T-helper 1 cell (primary cell): ENCODE results near the gene ZNF438.

Experiments used
- DNase-seq, 5 donors: peaks; one replicate each; pipeline ENCODE4 v3.0.0-alpha.2; 2012 to 2020

Gene ZNF438

DNA sequence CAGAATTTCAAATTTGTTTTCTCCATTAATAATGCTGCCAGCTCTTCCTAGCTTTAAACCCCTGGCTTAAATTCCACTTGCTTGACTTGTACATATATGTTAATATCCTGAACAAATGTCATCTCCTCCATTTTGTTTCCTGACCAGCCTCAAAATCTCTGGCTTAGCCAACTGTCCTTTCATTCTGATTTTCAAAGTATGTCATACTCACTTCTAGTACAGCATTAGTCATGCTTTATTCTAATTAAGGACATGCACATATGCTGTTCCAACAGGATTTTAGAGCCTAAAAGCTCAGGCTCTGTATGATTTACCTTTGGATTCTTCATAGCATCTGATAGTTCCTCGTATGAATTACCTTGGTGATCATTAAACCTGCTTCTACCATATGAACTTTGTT lies 158.3 kb downstream of the ZNF438 start:
- DNase-seq = no peak

DNA sequence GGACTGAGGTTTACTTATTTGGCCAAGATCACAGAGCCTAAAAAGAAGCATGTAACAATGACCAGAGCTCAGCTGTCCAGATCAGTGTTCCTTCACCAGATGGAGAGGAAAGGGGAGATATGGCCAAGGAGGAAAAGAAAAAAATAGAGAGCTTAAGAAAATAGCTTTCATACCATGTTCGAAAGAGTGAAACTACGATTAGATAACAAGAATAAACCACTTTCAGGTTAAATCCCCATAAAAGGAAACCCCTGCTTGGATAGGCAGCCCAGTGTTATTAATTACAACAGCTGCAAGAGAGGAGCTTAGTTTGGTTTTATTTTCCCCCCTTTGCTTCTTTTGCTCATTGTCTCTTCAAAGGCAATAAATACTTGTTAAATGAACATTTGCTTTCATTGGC lies 160.8 kb downstream of the ZNF438 start:
- no peak for DNase-seq

DNA sequence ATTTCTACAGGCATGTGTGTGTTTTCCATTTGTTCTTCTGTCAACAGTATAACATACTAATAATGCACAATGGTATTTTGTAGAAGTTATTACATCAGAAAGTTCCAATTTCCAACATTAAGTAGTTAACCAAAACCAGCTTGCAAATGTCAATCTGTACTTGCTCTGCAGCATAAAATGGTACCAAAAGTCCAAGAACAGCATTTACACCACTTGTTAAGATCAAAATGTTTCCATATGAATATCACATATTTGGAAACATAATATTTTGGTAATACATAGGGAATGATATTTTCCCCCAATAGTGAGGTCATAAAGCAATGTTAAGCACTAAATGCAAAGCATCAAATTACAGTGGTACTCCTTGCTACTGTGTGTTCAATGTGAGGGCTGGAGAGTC lies 162.1 kb downstream of the ZNF438 start:
- no peak for DNase-seq

DNA sequence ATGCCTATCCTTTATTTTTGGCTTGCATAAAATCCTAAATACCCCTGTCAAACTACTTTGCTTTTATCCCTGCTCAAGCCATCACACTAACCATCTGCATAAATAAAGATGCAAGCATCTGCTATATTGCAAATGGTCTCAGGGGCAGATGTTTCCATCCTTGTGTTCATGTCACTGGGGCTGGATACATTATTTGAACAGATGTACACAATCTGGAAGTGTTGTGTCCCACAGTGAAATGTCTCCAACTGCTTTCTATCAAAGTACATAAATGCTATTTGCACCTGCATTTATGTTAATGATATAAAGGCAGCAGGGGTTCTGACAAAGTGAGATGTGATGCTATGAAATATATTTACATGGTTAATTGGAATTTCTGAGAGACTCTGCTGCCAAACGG lies 163.1 kb downstream of the ZNF438 start:
- DNase-seq = no peak

DNA sequence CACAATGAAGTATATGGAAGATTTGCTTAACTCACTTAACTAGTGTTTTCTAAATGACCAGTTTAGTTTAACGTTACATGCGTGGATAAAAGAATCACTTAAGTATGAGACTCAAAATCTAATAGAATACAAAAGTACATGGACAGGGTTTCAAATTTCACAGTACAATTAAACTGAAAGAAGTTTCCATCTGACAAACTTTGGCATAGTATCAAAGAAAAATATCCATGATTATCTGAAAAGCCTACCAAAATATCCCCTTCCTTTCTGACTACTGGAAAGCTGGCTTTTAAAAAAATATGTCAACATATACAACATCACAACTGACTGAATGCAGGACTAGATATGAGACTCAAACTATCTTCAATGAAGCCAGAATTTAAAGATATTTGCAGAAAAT lies 164.8 kb downstream of the ZNF438 start:
- no peak for DNase-seq

DNA sequence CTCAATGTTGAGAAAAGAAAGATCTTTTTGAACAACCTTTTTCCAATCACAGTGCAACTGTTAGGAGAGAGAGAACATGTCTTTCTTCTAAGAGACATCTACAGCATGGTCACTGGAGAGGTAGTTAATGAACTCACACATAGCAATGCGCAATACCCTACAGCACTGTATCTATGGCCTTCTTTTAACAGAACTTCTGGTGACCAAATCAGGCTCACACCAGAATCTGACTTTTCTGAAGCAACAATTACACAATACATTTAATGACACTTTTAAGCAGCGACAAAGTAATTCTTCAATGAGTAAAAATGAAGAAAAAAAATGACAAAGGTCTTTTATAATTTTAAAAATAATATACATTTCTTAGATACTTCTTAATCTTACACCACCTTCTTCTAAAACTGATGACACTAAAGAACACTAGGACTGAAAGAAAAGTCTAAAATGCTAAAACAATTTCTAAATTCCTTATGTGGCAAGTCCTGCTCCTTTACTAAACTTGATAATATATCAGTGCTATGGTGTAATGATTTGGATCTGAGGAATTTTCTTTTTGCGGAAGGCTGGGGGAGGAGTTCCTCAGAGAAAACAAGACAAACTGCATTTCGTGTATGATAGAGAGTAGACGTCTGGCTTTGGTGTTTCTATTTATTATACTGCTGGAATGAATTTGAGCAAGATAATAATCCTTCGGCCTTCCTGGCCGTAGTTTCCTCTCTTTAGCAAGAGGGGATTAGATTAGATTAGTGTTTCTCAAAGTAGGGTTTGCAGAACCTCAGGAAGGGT lies 166.3 kb downstream of the ZNF438 start:
- no peak for DNase-seq

DNA sequence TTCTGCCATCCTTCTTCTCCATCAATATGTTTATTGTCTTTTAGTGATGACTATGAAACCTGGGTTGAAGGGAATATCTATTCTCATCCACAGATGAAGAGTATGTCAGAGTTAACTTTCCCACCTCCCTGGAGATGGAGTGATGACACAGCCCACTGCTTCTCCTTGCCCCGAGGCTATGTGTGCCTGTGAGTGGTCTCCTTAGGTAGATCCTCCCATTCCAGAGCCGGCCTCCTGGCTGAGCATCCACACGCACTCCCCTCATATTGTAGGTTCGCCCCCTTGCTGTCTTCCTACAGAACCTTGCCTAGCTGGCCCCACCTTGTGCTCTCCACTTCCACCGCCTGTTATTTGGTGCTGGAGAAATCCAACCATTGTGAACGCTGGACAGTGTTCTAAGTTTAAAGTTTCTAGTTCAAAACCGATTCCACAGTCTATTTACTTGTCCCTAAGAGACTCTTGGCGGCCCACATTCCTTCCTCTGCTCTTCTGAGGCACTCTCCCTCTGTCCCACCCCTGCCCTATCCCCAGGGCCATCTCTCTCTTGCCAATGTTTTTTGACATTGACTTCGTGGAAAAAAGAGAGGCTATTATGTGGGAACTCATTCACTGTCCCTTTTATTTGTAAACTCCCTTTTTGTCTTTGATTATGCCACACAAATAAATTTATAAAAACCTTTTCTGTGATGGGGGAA lies 168.0 kb downstream of the ZNF438 start:
- DNase-seq = no peak

DNA sequence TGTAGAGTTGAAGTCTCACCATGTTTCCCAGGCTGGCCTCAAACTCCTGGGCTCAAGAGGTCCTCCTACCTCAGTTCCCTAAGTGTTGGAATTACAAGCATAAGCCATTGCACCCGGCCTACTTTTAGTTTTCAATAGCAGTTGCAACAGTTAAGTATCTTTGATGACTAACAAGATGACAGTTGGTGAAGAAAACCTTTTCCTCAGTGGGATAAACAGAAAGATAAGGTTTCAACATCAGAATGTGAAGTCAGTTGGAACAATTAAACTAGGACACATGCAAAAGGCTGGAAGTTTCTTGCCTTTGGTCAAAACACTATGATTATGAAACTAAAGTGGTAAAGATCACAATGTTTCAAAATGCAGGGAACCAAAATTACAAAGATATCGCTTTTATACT lies 169.2 kb downstream of the ZNF438 start:
- DNase-seq = no peak

DNA sequence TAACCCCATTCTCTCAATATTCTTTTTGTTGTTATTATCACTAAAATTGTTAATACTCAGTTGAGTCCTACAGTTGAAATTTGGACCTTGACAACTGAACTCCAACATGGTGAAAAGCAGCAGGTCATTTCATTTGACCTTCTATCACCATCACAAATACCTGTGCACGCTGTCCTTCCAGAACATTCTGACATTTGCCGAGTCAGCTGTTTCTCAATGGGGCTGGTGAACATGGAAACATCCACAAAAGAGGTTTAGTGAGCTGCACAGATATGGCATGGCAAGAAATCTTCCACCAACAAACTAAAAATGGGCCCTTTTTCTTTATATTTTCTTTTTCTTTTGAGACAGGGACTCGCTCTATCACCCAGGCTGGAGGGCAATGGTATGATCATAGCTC lies 169.7 kb downstream of the ZNF438 start:
- no peak for DNase-seq

DNA sequence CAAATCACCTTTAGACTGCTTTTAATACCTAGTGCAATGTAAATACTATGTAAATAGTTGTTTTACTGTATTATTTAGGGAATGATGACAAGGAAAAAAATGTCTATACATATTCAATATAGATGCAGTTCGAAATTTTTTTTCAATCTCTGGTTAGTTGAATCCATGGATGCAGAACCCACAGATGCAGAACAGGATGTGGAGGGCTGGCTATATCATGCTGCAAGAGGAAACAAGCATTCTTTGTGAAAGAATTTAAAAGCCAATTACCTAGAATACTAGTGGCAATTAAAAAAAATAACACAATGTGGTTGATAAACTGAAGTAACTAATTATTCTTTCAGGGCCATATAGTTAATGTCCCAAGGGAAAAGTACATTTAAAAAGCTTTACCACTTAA lies 170.4 kb downstream of the ZNF438 start:
- DNase-seq = no peak

DNA sequence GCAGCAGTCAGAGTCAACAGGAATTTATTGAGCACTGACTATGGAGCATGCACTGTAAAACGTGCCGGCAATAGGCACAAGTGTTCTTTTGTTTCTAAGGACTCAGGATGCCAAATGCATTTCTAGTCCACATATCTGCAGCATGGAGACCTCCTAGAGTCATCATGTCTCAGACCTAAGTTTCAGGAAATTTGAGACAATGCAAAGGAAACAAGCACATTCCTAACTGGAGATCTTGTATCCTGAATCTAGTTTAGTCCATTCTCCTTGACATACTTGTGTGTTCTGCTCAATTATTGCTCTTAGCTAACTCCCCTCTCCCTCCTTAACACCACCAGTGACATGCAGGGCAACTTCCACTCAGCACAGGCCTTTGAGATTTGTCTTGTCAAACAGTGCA lies 173.2 kb downstream of the ZNF438 start:
- DNase-seq = no peak

DNA sequence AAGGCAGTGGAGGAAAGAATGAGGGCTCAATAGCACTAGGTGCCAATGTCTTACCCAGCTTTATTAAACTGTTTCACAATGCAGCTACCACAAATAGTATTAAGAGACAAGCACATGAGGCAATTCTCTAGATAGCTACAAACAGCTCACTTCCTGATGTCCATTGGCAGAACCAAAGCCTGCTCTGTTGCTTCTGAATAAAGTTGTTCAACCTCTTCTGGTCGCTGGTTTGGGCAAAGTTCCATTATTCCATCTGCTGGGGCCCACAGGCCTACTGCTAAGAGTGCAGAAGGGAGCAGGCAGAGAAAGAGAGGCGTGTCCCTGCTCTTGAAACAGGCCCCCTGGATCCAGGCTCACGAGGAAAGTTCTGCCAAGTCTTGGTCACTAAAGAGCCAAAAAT lies 173.9 kb downstream of the ZNF438 start:
- no peak for DNase-seq

DNA sequence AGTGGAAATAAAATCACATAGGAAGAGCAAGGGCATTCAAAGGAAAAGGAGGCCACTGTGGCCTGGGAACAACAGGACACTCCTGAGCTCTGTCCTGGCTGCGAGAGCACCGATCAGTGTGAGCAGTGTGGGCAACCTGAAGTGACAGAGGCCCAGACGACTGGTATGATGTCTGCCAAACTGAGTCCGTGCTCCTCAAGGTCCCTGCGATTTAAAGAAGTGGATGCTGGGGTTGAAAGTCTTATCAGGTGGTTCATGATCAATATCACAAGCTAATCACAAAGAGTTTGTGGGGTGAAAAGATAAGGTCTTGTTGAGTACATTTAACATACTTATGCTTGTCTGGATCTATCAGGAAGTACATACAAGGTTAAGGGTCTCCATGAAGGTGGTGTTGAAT lies 176.5 kb downstream of the ZNF438 start:
- no peak for DNase-seq

DNA sequence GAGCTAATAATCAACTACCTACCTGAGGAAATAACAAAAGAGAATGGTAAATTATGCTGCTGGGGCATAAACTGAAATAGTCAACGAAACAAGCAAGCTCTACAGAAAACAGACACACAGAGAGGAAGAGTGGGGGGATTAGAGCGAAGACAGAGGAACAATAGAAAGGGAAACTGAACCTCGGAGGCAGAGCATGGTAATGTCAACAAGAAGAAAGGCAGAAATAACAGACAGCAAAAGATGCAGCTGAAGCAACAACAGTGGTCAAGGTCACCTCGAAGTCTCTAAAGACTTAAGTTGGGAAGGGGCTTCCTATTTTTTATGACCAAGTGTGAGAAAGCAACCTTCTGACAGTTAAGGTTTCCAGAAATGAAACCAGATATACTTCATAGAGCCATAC lies 177.0 kb downstream of the ZNF438 start:
- no peak for DNase-seq

DNA sequence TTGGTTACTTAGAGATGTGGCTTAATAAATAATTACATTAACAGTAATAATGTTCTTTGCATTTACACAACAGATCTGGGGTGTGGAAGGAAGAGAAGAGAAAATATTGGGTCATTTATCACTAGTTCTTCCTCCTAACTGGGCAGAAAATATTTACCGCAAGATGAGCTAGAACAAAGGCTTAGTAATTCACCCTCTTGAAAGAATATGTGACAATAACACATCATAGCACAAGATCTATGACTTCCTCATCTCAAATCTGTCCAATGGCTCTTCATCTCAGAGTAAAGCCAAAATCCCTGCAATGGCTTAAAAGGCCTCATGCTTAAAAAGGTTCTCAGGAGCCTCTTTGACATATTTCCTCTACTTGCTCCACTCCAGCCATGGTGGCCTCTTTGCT lies 178.6 kb downstream of the ZNF438 start:
- DNase-seq = no peak

DNA sequence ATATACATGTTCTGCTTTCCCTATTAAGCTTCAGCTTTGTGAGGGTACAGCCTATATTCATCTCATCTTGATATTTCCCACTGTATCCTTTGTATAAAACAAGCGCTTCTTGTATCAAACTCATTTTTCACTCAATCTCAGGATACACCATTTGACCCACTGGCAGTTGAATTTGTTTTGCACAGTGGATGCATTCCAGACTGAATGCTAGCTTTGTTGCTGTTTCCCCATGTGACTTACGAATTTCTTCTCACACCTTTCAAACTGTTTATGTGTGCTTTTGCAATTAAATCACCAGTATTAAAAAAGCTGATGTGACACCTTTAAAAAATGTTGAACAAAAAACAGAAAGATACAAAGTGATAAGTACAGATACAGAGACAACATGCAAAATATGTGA lies 180.9 kb downstream of the ZNF438 start:
- no peak for DNase-seq

DNA sequence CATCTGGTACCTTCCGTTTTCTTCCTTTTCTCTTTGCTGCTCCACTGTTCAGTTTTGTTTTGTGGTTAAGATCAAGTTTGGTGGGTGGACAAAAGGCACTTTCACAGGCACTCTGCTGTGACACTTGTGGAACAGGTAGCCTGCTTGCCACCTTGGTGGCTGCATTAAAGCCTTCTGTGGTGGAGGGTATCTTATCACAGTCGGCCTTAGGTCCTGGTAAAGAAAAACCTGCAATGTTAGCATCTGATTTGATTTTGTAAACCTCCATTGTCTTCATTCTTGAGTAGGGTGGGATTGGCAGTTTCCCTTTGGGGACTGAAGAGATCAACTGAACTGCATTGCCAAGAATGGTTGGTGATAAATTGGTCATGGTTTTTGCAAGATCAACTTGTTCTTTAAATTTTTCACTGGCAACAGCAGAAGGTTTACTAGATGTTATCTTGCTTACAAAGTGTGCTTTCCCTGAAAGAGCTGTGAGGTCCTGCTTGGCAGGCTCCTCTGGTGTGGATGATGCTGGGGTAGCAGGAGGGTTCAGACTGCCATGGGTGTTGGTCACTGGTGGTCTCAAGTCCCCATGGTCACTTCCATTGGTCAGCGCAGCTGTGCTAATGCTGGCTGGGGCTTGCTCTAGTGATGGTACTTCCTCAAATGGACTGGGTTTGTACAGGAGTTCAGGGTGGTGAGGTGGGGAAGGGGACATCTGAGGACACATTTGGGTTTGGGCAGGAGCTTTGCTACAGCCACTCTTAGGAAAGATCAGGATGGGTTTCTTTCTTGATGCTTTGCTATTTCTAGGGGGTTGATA lies 182.2 kb downstream of the ZNF438 start:
- DNase-seq = no peak

DNA sequence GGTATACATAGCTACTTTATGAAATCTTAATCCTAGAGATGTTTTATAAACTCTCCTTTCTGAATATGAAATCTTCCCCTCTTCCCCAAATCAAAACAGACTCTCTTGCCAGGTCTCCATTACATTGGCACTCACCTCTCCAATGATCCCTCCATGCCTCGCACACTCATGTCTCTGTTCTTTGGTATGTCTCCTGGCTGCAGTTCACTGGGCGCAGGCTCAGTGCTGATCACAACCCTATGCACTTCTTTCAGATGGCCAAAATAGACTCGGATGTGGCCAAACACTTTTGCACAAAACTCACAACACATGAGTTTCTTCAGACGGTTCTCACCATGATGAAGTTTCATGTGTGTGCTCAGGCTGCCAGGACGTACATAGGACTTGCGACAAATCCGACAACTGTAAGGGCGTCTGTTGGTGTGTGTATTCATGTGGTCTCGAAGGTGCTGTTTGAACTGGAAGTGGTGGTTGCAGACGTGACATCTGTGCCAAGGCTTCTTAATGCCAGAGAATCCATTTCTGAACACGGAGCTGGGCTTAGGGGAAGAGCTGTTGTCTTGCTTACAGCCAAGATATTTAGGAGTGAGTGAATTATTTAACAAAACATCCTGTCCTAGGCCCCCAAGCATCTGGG lies 183.2 kb downstream of the ZNF438 start:
- DNase-seq = no peak

DNA sequence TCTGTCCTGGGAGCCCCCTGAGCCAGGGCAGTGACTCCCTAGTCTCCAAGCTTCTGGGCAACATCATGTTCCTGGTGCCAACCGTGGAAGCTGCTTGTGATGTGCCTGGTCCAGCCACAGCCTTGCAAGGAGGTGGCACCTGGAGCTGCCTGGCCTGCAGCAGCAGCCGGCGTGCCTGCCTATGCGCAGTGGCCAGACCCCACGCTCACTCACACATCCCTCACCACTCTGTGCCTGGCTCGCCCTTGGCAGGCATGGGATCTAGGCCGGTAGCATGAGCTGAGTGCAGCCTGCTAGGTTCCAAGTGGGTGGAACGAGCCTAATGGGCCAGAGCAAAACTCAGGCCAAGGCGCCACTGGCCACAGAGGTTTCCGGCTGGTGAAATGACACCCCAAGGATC lies 184.0 kb downstream of the ZNF438 start:
- DNase-seq = no peak

DNA sequence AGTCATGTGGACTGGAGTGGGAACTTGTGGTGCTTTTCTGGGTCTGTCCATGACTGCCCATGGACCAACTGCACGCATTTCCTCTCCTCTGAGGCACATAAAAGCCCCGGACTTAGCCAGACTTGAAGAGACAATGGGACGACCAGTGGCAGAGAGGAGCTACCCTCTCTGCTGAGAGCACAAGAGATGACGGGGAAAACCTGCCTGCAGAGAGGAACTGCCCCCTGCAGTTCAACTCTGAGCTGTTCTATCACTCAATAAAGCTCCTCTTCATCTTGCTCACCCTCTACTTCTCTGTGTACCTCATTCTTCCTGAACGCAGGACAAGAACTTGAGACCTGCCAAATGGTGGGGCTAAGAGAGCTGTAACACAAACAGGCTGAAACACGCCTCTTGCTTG lies 184.5 kb downstream of the ZNF438 start:
- DNase-seq = no peak

DNA sequence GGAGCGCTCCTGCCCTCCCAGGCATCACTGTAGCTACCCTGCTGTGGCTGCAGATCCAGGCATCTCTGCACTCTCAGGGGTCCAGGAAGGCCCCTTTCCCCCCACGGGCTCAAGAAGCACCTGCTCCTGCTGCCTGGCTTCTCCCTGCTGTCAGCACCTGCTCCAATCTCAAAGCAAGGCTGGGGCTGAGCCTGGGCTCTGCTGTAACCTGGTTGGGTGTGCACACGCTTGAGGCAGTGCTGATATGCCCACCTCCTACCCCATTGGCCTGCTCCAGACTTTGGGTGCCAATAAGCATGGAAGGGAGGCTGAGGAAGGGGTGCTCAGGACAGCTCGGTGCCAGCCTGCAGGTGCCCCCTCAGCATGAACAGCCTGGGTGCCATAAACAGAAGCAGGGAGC lies 185.0 kb downstream of the ZNF438 start:
- no peak for DNase-seq

DNA sequence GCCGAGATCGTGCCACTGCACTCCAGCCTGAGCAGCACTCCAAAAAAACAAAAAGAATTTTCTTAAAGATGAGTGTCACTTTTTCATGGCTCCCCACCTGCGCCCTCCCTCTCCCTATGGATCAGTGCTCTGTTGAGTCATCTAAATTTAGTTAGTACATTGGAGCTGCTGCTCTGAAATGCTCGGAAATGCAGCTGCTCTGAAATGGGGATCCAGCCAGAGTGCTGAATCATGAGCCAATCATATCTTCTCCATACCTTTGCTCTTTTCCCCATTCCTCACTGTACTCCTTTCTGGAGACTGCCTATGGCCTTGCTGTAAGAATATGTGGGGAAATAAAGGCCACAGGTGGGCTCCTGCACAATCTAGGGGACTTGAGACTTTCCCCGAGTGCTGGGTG lies 188.8 kb downstream of the ZNF438 start:
- DNase-seq = no peak

DNA sequence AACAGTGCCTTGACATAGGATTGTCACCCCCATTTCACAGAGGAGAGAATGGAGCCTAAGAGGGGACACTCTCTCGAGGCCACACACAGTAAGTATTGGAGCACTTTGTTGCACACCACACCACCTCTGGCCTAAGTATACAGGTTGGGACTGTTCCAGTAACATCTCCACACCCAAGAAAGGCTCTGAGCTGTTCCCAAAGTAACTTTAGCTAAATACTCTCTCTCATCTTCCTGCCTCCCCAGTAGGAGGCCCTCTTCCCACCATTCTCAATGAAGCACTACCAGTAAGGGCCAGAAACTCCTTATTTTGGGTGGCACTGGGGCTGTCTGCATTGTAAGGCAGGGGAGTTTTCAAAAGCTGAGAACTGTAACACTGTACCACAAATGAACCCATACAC lies 189.5 kb downstream of the ZNF438 start:
- no peak for DNase-seq
